AG10803 (cell line): Measurements from ENCODE around the gene ZNF48.

Source experiments
- DNase-seq: peaks from one replicate; pipeline ENCODE4 v3.0.0; 2010; ENCODE audit warnings: low read depth
- H3K4me3 ChIP-seq: 2 replicates; pipeline ENCODE4 v1.5.1; 2011; ENCODE audit warnings: mild to moderate bottlenecking, low read length, control low read depth
- TF ChIP-seq, protein P1 (sequence below): conservative IDR thresholded peaks from 2 replicates; pipeline ENCODE4 v1.5.1; 2011; ENCODE audit warnings: mild to moderate bottlenecking, low read length, control low read depth, inconsistent platforms

Gene ZNF48

DNA sequence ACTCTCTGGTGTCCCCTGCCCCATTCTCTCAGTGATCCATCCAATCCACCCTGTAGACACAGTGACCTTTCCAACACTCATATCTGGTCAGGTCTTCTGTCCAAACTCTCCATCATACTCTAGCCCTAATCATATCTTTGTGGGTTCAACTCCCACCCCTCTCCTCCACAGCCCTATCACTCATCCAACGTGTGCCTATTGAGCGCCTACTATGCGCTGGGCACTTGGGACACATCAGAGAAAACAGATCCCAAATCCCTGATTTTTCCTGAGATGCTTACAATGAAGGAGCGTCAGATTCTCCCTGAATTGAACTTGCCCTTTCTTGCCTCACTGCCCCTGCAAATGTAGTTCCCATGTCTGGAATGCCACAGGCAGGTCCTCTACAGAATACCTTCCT lies 32.8 kb downstream of the ZNF48 start:
- H3K4me3 ChIP-seq: no peak overlapping the region
- DNase-seq: no peak
- TF ChIP-seq, protein P1, sequence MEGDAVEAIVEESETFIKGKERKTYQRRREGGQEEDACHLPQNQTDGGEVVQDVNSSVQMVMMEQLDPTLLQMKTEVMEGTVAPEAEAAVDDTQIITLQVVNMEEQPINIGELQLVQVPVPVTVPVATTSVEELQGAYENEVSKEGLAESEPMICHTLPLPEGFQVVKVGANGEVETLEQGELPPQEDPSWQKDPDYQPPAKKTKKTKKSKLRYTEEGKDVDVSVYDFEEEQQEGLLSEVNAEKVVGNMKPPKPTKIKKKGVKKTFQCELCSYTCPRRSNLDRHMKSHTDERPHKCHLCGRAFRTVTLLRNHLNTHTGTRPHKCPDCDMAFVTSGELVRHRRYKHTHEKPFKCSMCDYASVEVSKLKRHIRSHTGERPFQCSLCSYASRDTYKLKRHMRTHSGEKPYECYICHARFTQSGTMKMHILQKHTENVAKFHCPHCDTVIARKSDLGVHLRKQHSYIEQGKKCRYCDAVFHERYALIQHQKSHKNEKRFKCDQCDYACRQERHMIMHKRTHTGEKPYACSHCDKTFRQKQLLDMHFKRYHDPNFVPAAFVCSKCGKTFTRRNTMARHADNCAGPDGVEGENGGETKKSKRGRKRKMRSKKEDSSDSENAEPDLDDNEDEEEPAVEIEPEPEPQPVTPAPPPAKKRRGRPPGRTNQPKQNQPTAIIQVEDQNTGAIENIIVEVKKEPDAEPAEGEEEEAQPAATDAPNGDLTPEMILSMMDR: no peak

DNA sequence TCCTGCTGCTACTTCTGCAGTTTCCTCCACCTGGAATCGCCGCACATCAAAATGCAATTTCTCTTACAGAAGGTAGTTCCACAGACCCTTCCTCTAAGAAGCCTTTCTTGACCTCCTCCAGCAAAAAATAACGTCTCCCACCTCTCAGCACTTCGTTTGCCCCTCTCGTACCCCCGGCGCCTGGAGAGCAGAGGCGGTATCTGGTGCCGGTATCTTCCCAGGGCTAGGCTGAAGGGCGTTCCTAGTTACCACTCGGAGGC lies 34.1 kb downstream of the ZNF48 start:
- TF ChIP-seq, protein P1: no peak
- no peak for DNase-seq
- peak overlapping the region; percentile 89 for H3K4me3 ChIP-seq

DNA sequence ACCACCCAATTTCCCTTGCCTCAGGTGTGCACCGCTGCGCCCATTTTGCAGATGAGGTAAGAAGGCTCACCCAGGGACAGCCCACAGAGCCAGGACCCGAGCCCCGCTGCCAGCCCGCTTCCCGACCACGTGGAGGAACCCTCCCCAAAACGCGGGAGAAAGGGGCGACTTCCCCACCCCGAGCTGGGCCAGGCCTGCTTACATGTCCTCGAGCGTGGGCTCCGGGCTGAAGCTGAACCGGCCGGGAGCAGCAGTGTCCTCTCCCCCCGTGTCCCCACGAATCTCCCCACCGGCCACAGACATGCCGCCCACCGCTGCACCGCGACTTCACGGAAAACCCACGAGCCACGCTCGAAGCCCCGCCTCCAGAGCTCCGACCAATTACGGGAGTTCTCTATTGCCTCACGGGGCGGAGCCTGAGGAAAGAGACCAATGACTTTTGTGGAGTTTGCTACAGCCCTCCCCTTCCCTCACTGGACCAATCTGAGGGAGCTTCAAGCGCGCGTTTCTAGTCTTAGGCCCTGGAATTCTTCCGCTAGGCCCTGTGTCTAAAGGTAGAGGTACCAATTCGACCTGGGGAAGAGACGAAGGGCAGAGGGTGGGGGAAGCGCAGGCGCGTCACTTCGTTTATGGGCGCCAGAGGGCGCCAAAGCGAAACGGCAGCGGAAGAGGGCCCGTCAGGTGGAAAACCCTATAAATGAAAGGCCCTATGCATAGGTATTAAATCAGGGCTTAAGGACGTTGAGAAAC lies 34.6 kb downstream of the ZNF48 start, which contains the start of gene DCTPP1:
TSS of gene DCTPP1 (minus strand) at position 353 of the 750 bp plus-strand sequence. CDS start at position 303, 50 bp downstream.
- peak; percentile 96 for DNase-seq
- TF ChIP-seq, protein P1: peak; percentile 63
- peak within 1 kb of the TSS; percentile 89 for H3K4me3 ChIP-seq

DNA sequence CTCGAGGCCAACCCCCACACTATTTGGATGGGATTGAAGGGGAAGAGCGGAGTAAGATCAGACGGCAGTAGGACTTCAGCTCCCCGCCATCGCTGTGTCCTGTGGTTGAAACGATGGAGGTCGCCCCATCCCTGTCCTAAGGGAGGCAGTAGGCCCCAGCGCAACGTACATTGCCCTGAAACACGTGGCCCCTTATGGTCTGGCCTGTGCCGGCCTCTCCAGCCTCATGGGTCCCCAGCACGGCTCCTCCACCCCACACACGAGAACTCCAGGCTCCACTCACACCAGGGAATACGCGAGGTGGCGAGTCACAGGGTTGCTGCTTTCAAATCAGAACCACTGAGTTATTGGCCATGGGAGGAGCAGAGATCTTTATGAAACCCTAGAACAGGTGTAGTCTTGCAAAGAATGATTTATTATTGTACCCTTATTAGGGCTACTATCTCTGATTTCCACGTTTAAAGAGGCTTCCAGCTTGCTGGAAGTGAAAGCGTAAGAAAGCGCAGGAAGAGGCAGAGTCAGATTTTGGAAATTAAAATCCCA lies 35.3 kb downstream of the ZNF48 start:
- no peak for DNase-seq
- H3K4me3 ChIP-seq: peak overlapping the region; percentile 89
- TF ChIP-seq, protein P1: no peak

DNA sequence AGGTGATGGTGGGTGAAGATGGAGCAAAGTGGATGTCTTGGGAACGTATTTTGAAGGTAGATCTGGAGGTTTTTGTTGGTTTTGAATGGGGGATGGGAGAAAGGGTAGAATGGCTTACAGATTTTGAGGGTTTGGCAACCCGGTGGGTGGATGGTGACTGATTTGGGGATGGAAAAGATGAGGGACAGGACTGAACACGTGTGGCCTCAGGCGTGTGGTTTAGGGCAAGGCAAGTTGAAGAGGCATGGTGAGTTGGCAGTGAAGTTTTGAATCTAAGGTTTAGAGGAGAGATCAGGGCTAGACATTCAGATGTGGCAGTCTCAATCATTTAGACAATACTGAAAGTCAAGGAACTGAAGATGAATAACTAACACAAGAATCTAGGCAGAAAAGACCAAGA lies 39.6 kb downstream of the ZNF48 start:
- TF ChIP-seq, protein P1: no peak
- DNase-seq: no peak

DNA sequence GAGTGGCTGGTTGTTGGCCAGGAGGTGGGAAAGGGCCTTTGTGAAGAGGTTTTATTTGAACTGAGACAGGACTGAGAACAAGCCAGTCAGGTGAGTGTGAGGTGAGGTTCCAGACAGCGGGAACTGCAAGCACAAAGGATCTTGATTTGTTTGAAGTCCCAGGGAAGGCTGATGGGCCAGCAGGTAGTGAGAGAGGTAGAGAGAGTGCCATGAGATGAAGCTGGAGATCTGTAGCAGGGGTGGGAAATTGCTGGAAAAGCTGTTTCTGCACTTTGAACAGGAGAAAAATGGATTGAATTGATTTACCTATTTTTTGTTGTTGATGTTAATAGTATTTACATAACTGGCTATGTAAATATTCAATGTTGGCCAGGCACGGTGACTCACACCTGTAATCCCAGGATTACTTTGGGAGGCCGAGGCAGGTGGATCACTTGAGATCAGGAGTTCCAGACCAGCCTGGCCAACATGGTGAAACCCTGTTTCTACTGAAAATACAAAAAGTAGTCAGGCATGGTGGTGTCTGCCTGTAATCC lies 42.4 kb downstream of the ZNF48 start:
- no peak overlapping the region for H3K4me3 ChIP-seq
- TF ChIP-seq, protein P1: no peak
- no peak for DNase-seq

More for the DNA sequence above, 39.6 kb downstream of the ZNF48 start:
- no peak overlapping the region for H3K4me3 ChIP-seq

DNA sequence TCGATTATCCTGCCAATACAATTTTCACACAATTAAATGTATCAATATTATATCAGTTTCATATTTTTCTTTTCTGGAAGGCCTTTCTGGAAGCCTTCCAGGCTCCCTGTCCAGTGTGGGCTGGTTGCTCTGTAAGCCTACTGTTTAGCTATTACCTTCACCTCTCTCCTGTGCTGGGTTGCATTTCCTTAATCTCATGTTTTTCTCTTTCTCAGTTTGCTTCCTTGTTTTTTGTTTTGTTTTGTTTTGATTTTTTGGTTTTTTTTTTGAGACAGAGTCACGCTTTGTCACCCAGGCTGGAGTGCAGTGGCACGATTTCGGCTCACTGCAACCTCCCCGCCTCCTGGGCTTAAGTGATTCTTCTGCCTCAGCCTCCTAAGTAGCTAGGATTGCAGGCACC lies 43.6 kb downstream of the ZNF48 start:
- no peak for DNase-seq
- TF ChIP-seq, protein P1: no peak
- H3K4me3 ChIP-seq: no peak overlapping the region
